ENCODE measurements around the gene GOLGA6L10.
"Not testable (repeated sequence)": the region's sequence is repeated elsewhere in the genome, so short reads cannot be mapped to it uniquely, and the experiment has no call there.

GOLGA6L10 gene

DNA sequence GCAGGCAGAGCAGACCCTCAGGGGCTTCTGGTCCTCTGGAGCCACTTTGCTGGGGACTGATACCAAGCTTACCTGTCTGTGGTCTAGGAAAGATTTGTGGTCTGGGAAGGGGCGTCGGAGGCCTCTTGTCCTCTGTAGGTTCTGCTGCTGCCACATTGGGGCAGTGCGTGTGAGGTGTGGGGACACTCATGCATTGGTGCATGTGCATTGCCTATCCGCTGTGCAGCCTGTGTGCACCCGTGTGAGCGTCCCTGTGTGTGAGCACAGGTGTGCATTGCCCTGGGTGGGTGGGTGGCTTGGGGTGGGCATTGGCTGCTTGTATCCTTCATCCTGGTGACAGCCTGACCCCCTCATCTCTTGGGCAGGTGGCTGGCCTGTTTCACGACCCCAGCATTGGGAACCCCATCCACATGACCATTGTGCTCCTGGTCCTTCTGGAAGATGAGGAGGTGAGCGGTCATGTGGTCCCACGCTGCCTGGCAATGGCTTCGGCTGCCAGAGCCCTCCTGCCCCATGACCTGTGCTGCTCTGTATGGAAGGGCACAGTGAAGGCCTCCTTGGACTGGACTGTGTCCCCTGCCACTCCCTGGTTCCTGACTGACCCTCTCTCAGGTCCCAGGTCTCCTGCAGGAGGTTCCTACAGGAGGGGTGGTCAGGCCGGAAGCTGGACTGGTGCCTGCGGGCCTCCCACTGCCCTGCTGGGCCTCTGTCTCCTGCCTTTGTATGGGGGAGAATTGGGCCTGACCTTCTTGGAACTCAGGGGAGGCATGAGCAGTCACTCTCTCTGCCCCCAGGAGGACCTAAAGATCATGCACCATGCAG lies 45.1 kb downstream of the GOLGA6L10 start:
- FAIRE-seq (no peak), DNase-seq (ENCODE audit: insufficient read length, low spot score) (no peak)

DNA sequence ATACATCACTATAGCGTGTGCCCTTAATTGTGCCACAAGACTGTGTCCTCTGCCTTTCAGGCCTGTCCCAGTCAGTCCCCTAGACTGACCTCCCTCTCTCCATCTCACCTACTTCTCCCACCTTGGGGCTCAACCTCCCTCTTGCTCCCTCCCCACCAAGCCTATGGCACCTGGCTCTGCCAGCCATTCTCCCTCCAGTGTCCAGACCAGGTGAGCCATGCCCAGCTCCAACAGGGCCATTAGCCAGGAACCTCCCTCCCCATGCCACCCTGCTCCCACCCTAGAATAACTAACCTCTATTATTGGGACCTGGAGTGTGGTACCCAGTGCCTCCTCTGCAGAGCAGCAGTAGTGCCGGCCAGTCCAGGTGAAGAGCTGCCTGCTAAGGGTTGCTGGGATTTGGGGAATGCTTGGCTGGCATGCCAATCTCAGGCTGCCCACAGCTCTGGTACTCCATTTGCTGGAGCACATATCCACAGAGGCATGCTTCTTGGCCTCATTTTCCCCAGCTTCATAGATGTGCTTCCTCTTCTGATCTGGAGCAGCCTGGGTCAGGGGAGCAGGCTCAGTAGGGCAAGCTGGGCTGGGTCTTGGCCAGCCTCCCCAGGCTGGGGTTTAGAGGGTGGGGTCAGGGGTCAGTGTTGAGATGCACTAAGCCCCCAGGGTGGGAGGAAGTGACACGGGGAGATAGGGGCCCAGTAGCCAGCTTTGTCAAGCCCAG lies 47.8 kb downstream of the GOLGA6L10 start:
- no peak for DNase-seq (ENCODE audit: insufficient read length, low spot score)
- no peak for FAIRE-seq

DNA sequence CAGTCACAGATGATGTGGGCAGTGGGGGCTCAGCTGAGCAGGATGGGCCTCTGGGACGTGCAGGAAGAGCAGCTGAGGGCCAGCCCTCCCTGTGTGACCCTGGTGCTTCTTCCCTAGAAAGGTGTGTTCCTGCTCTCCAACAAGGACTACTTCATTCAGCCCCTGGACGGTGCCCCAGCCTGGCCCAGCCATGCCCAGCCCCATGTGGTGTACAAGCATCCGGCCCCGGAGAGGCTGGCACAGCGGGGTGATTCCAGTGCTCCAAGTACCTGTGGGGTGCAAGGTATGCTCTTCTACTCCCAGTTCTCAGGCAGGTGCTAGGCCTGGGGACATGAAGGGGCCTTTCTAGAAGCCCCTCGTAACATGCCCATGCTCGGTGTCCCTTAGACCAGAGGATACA lies 48.4 kb downstream of the GOLGA6L10 start:
- FAIRE-seq (no peak), DNase-seq (ENCODE audit: insufficient read length, low spot score) (no peak)

DNA sequence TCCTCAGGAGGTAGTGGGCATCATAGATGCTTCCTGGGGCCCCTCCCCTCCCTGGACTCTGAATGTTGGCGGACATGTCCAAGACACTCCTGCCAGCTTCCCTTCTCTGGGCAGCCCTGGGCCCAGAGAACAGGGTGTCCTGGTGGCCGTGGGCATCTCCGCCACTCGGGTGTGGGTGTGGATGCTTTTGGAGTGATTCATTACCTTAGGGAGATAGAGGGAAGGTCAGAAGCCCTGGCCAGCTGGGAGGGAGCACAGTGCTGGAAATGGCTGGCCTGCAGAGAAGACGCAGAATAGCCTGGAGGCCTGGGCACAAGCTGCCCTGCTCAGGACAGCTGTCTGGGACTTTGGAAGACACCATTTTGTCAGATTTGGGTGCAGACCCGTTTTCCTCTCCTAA lies 48.9 kb downstream of the GOLGA6L10 start:
- not testable (repeated sequence) for FAIRE-seq; DNase-seq (ENCODE audit: insufficient read length, low spot score)

DNA sequence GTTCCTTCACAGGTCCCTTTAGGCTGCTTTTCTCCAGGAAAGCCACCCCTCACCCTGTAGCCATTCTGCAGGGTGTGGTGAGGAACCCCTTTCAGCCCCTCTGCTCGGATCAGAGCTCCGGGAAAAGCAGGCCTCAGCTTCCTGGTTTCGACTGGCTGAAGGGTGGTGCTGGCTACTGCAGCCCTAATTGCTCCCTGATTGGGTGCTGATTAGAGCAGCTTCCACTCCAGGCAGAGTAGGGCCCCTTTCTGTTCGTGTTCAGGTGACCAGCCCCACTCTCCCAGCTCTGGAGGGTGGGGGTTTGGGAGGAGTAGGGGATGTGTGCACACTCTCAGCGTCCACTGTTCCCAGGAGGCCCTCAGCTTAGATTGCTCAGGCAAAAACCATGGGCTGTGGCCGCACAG lies 49.8 kb downstream of the GOLGA6L10 start:
- not testable (repeated sequence) for FAIRE-seq; DNase-seq (ENCODE audit: insufficient read length, low spot score)

DNA sequence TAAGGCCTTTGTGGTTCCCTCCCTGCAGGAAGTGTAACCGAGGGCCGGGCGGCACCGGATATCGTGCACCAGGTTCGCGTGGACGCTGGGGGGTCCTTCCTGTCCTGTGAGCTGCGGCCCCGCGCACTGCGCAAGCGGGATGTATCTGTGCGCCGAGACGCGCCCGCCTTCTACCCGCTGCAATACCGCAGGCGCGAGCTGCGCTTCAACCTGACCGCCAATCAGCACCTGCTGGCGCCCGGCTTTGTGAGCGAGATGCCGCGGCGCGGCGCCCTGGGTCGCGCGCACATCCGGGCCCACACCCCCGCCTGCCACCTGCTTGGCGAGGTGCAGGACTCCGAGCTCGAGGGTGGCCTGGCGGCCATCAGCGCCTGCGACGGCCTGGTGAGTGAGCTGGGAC lies 50.8 kb downstream of the GOLGA6L10 start:
- FAIRE-seq (no peak), DNase-seq (ENCODE audit: insufficient read length, low spot score) (no peak)

DNA sequence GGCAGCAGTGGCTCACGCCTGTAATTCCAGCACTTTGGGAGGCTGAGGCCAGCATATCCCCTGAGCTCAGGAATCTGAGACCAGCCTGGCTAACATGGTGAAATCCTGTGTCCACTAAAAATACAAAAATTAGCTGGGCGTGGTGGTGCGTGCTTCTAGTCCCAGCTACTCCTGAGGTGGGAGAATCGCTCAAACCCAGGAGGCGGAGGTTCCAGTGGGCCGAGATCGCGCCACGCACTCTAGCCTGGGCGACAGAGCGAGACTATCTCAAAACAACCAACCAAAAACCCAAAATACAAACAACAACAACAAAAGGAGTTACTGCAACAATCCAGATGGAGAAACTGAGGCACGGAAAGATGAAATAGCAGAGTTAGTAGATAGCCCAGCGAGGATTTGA lies 51.2 kb downstream of the GOLGA6L10 start:
- no peak for FAIRE-seq
- no peak for DNase-seq (ENCODE audit: insufficient read length, low spot score)

DNA sequence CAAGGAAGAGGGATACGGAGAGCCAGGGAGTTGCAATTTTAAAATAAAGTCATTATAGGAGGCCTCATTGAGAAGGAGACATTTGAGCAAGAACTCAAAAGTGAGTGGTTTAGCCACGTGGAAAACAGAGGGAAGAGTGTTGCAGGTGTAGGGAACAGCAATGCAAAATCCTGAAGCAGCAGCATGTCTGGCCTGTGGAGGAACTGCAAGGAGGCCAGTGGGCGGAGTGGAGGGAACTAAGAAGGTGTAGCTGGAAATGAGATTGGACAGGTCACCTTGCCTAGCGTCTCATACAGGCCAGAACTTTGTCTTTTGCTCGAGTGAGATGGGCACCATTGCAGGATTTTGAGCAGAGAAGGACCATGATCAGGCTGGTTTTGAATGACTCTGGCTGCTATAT lies 51.7 kb downstream of the GOLGA6L10 start:
- DNase-seq (ENCODE audit: insufficient read length, low spot score) (no peak), FAIRE-seq (no peak)

DNA sequence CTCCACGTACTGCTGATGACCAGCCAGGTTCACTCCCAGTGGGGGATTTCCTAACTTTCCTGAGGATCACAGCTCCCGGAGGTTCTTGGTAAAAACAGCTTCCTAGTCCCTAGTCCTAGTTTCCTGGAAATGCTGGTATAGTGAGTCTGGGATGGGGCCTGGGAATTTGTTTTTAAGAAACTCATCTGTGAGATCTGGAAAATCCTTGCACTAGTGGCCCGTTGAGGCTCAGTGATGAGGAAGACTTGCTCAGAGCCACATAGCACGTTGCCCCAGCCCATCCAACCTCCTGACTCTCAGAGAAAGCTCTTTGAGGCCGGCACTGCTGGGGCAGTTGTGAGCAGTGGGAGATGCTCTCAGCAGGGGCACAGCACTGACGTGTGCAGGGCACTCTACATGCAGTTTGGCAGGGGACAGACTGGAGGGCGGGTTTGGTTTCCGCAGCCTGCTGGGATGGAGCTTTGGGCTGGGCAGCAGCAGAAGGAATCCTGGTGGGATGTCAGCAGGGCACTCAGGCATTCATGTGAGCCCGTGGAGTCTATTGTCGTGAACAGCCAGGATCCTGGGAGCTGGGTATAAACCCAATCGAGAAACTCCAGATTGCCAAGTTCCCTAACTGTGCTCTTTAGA lies 55.1 kb downstream of the GOLGA6L10 start:
- no peak for DNase-seq (ENCODE audit: insufficient read length, low spot score)
- FAIRE-seq = no peak

DNA sequence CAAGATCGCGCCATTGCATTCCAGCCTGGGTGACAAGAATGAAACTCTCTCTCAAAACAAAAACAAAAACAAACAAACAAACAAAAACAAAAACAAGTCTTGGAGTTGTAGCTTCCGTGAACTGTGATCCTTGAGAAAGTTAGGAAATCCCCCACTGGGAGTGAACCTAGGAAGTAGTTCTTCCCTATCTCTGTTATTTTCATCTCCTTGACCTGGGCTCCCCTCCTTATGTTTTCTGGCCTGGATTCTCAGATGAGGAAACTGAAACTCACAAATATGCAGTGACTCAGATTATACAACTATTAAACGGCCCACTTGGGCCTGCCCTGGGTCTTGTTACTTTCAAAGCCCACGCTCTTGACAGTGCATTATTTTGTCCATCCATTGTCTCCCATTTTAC lies 57.0 kb downstream of the GOLGA6L10 start:
- FAIRE-seq (no peak), DNase-seq (ENCODE audit: insufficient read length, low spot score) (no peak)
